Osteoblast (primary cell): Measurements from ENCODE around the gene KCTD12. TPM values are rescaled to one million over a fixed set of nuclear protein-coding genes. Genes with fewer than 3 reads are reported as not detected.

Source experiments
- DNase-seq: peaks from one replicate; pipeline ENCODE4 v3.0.0; 2011; ENCODE audit warnings: low spot score, mixed read lengths; ENCODE audit not compliant: insufficient read length; ENCODE audit errors: missing footprints
- H2AFZ ChIP-seq: 2 replicates; pipeline ENCODE4 v1.6.0; 2011; ENCODE audit warnings: mild to moderate bottlenecking, low read length
- H3K27ac ChIP-seq: 2 replicates; pipeline ENCODE4 v1.5.1; 2011; ENCODE audit warnings: mild to moderate bottlenecking, low read depth, low read length, moderate library complexity
- H3K27me3 ChIP-seq: 2 replicates; pipeline ENCODE4 v1.6.0; 2012; ENCODE audit warnings: mild to moderate bottlenecking, control low read depth, inconsistent platforms, low read length, moderate library complexity; ENCODE audit not compliant: insufficient read depth
- H3K36me3 ChIP-seq: 2 replicates; pipeline ENCODE4 v1.5.1; 2011; ENCODE audit warnings: mild to moderate bottlenecking, low read length, control low read depth, moderate library complexity; ENCODE audit not compliant: insufficient read depth
- H3K4me1 ChIP-seq: 2 replicates; pipeline ENCODE4 v1.5.1; 2011; ENCODE audit warnings: mild to moderate bottlenecking, low read length, control low read depth, moderate library complexity; ENCODE audit not compliant: insufficient read depth
- H3K4me2 ChIP-seq: 2 replicates; pipeline ENCODE4 v1.6.0; 2011; ENCODE audit warnings: mild to moderate bottlenecking, low read length; ENCODE audit not compliant: insufficient read depth
- H3K4me3 ChIP-seq: fragments of 200-600 bp; sonication (generic); 3 replicates; pipeline ENCODE4 v1.5.1; 2012; ENCODE audit warnings: mild to moderate bottlenecking, low read length, inconsistent platforms; ENCODE audit not compliant: insufficient read depth
- H3K79me2 ChIP-seq: 2 replicates; pipeline ENCODE4 v1.6.0; 2012; ENCODE audit warnings: mild to moderate bottlenecking, low read length, control low read depth, inconsistent platforms; ENCODE audit not compliant: insufficient read depth
- H3K9me3 ChIP-seq: 2 replicates; pipeline ENCODE4 v1.5.1; 2011; ENCODE audit warnings: low read depth, low read length, control low read depth
- H4K20me1 ChIP-seq: 2 replicates; pipeline ENCODE4 v1.6.0; 2012; ENCODE audit warnings: mild to moderate bottlenecking, low read length, control low read depth; ENCODE audit not compliant: insufficient read depth
- total RNA-seq: library from RNA; depleted of rRNA; stranded (reverse); fragments of >200 nt; gene quantifications from 2 replicates; pipeline ENCODE4 v1.2.3, GENCODE V29; 2012
- TF ChIP-seq, protein P1 (sequence below): IDR thresholded peaks from 2 replicates; pipeline ENCODE4 v1.5.1; 2011; ENCODE audit warnings: mild to moderate bottlenecking, low read depth, low read length, moderate library complexity; ENCODE audit errors: extremely low read depth

The KCTD12 gene
- total RNA-seq, 1 donor, result 29.0 TPM

DNA sequence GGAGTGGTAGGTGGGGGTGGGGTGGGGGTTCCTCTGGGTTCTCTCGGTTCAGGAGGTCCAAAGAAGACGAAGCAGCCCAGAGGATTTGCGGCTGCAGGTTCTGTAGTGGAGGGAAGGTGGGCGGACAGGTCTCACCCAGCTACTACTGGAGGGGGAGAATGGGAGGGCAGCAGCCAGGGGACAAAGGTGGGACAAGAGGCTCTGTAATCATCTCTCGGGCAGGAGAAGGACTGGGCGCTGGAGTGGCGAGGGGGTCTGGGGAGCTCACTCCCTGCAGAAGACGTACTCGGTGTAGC lies 1.4 kb downstream of the KCTD12 start:
- H3K4me3 ChIP-seq, result peak overlapping the region; percentile 83
- peak overlapping the region; percentile 94 for H2AFZ ChIP-seq
- H3K4me2 ChIP-seq, result peak overlapping the region; percentile 93
- no peaks in the 10 kb centered on the region for H3K27me3 ChIP-seq
- TF ChIP-seq, protein P1, sequence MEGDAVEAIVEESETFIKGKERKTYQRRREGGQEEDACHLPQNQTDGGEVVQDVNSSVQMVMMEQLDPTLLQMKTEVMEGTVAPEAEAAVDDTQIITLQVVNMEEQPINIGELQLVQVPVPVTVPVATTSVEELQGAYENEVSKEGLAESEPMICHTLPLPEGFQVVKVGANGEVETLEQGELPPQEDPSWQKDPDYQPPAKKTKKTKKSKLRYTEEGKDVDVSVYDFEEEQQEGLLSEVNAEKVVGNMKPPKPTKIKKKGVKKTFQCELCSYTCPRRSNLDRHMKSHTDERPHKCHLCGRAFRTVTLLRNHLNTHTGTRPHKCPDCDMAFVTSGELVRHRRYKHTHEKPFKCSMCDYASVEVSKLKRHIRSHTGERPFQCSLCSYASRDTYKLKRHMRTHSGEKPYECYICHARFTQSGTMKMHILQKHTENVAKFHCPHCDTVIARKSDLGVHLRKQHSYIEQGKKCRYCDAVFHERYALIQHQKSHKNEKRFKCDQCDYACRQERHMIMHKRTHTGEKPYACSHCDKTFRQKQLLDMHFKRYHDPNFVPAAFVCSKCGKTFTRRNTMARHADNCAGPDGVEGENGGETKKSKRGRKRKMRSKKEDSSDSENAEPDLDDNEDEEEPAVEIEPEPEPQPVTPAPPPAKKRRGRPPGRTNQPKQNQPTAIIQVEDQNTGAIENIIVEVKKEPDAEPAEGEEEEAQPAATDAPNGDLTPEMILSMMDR, result no peak
- peaks cover 27% of the 10 kb centered on the region for H3K79me2 ChIP-seq
- no peaks in the 10 kb centered on the region for H3K36me3 ChIP-seq
- H3K9me3 ChIP-seq, result no peaks in the 10 kb centered on the region
- peak overlapping the region; percentile 20 for H3K27ac ChIP-seq
- DNase-seq, result no peak
- no peaks in the 10 kb centered on the region for H4K20me1 ChIP-seq
- H3K4me1 ChIP-seq, result peaks cover 46% of the 10 kb centered on the region

DNA sequence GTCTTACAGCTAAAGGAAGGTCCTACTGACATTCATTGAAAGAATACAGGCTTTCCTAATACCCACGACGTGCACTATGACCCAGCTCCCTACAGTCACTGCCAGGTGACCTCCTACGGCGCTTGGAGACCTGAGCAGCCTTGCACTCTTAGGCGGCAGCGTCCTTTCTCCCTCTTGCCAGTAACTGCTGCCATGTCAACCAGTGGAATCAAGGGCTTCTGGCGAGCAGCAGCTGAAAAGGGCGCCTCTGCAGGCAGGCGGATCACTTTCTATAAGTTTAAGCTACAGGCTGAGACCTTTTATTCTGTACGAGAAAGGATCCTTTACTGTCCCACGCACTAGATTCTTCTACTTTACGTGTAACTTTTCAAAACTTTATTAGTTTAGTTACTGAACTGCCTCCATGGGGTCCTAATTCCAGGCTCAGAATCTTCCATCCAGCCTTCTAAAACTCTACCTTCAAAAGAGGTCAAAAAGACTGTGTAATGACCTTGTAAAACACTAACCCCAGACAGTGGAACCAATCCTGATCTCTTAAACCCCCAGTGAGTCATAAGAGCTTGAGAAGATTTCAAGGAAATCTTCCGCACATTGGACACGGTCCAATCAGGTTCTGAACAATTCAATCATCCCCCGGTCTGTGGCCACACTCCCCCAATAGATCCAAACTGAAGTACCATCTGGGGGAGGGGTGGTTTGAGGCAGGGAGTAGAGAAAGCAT lies 1.9 kb downstream of the KCTD12 start:
- H3K9me3 ChIP-seq, result no peaks in the 10 kb centered on the region
- H3K4me2 ChIP-seq, result peak overlapping the region; percentile 93
- H3K36me3 ChIP-seq, result no peaks in the 10 kb centered on the region
- H4K20me1 ChIP-seq, result no peaks in the 10 kb centered on the region
- H3K4me1 ChIP-seq, result peaks cover 47% of the 10 kb centered on the region
- H3K27ac ChIP-seq, result peak overlapping the region; percentile 20
- TF ChIP-seq, protein P1, result peak; percentile 51
- peak; percentile 72 for DNase-seq
- H3K27me3 ChIP-seq, result no peaks in the 10 kb centered on the region
- H3K4me3 ChIP-seq, result peak overlapping the region; percentile 83
- peaks cover 27% of the 10 kb centered on the region for H3K79me2 ChIP-seq
- H2AFZ ChIP-seq, result peak overlapping the region; percentile 94

DNA sequence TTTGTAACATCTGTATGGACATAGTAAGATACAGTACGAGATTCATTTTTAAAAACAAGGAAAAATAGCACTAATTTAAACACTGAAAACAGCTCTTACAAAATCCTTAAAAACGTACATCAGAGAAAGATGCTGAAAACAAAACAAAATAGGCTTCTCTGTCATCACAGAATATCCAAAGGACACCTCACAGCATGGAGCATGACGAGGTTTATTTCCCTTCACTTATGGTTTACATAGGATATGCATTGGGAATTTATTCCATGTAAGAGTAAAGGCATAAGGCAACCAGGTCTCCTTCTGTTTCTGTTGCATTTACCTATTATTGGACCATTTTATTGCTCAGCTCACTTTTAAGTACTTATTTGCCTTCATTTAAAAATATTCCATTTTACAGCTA lies 3.0 kb downstream of the KCTD12 start:
- Histone ChIP-seq H3K79me2 (peaks cover 27% of the 10 kb centered on the region), H3K4me1 (peaks cover 53% of the 10 kb centered on the region), H3K4me3 (peak overlapping the region; percentile 83), H4K20me1 (no peaks in the 10 kb centered on the region), H3K36me3 (no peaks in the 10 kb centered on the region), H3K9me3 (no peaks in the 10 kb centered on the region), H3K4me2 (peak overlapping the region; percentile 93), H3K27ac (peak overlapping the region; percentile 61), H2AFZ (peak overlapping the region; percentile 35), H3K27me3 (no peaks in the 10 kb centered on the region)
- DNase-seq, result no peak
- TF ChIP-seq, protein P1, result no peak

DNA sequence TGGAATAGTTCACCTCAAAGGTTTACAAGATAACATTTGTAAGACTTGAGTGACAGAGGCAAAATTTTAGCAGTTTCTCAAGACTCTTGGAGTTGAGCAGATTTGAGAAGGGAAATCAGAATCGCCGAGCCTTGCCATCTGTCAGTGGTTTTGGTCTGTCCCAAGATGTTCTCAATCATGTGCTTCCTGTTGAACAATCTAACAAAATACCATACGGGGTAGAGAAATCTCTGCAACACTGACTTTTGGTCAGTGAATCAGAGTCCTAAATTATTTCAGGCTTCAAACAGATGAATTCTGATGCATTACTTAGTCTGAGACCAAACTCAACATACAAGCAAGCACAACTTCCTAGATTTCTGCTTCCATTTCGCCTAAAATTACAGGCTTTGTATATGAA lies 3.8 kb downstream of the KCTD12 start:
- Histone ChIP-seq H4K20me1 (no peaks in the 10 kb centered on the region), H3K4me1 (peaks cover 53% of the 10 kb centered on the region), H3K4me2 (peak overlapping the region; percentile 93), H3K27ac (peak overlapping the region; percentile 61), H3K4me3 (peak overlapping the region; percentile 83), H3K36me3 (no peaks in the 10 kb centered on the region), H3K79me2 (peaks cover 27% of the 10 kb centered on the region), H3K27me3 (no peaks in the 10 kb centered on the region), H3K9me3 (no peaks in the 10 kb centered on the region), H2AFZ (peak overlapping the region; percentile 57)
- peak; percentile 61 for DNase-seq
- TF ChIP-seq, protein P1, result no peak
